Right atrium auricular region (tissue), 2 donors: ENCODE results near the gene DCLRE1C. TPM values are rescaled to one million over a fixed set of nuclear protein-coding genes. Genes with fewer than 3 reads are reported as not detected.
"Not testable (repeated sequence)": the region's sequence is repeated elsewhere in the genome, so short reads cannot be mapped to it uniquely, and the experiment has no call there.

ENCODE experiments used
- DNase-seq: peaks from one replicate; pipeline ENCODE4 v3.0.0-alpha.2; 2019; ENCODE audit warnings: low spot score
- H3K27ac ChIP-seq, 2 donors: fragments of 200-600 bp; sonication (generic); 1 replicate in 1 of 2; 2 replicates in 1 of 2; pipeline ENCODE4 v1.5.1; 2016 to 2019
- H3K27me3 ChIP-seq, 2 donors: fragments of 200-600 bp; sonication (generic); one replicate each; pipeline versions ENCODE4 v1.5.1 to v1.6.0; 2017 to 2019
- H3K36me3 ChIP-seq: fragments of 200-600 bp; sonication (generic); one replicate; pipeline ENCODE4 v1.5.1; 2016
- H3K4me1 ChIP-seq, 2 donors: fragments of 200-600 bp; sonication (generic); one replicate each; pipeline versions ENCODE4 v1.5.1 to v1.6.0; 2017 to 2019
- H3K4me3 ChIP-seq, 2 donors: fragments of 200-600 bp; sonication (generic); 1 replicate in 1 of 2; 2 replicates in 1 of 2; pipeline ENCODE4 v1.5.1; 2017 to 2019; ENCODE audit warnings: mild to moderate bottlenecking in 1 of 2, moderate library complexity in 1 of 2
- H3K9me3 ChIP-seq, 2 donors: fragments of 200-600 bp; sonication (generic); one replicate each; pipeline ENCODE4 v1.5.1; 2019
- CTCF ChIP-seq, 2 donors: fragments of 200-600 bp; sonication (generic); IDR thresholded peaks; one replicate each; pipeline ENCODE4 v1.5.1; 2019; ENCODE audit warnings: antibody characterized with exemption in 2 of 2
- total RNA-seq, 2 donors: library from RNA; depleted of rRNA; stranded (reverse); fragments of >200 nt; gene quantifications; one replicate each; pipeline ENCODE4 v1.1.0, GENCODE V29; 2016

The DCLRE1C gene
- total RNA-seq, 2 donors from 2014 or later: 2.9 to 4.1 TPM

DNA sequence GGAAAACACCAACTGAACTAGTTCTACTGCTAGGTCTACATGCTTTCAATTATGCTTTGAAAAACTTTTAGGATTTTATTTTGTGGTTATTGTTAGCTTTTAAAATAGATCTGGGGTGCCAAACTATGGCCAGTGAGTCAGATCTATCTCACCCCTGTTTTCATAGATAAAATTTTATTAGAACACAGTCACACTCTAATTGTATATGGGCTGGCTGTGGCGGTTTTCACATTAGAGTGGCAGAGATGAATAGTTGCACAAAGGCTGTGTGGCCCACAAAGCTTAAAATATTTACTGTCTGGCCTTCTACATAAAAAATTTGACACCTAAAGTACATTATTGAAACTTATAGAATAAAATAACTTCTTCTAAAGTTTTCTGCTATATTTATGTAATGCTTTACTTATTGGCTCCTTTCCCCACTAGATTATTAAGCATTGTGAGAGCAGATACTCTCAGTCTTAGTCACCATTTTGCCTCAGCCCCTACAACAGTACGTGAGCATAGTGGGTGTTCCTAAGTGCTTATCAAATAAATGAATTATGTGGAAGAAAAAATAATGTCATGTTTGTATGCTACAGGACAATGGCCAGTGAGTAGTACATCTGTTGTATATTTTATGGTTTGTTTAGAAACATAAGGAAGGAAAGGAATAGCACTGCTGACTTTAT, 80.7 kb downstream of the DCLRE1C start:
- Histone ChIP-seq H3K27ac (no peak overlapping the region), H3K4me3 (no peak overlapping the region), H3K9me3 (no peaks in the 10 kb centered on the region), H3K27me3 (no peaks in the 10 kb centered on the region), H3K36me3 (peaks cover 6% of the 10 kb centered on the region), H3K4me1 (peaks cover 0 to 19% of the 10 kb centered on the region in 2 donors)
- DNase-seq: no peak
- TF ChIP-seq CTCF (IDR thresholded peaks at IDR 0.05): no peak

DNA sequence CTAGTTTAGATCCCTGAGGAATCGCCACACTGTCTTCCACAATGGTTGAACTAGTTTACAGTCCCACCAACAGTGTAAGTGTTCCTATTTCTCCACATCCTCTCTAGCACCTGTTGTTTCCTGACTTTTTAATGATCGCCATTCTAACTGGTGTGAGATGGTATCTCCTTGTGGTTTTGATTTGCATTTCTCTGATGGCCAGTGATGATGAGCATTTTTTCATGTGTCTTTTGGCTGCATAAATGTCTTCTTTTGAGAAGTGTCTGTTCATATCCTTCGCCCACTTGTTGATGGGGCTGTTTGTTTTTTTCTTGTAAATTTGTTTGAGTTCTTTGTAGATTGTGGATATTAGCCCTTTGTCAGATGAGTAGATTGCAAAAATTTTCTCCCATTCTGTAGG, 89.0 kb downstream of the DCLRE1C start:
- not testable (repeated sequence) for H3K9me3 ChIP-seq, H3K4me1 ChIP-seq, H3K4me3 ChIP-seq, H3K27me3 ChIP-seq, DNase-seq, H3K27ac ChIP-seq
- H3K36me3 ChIP-seq: peaks cover 18% of the 10 kb centered on the region

DNA sequence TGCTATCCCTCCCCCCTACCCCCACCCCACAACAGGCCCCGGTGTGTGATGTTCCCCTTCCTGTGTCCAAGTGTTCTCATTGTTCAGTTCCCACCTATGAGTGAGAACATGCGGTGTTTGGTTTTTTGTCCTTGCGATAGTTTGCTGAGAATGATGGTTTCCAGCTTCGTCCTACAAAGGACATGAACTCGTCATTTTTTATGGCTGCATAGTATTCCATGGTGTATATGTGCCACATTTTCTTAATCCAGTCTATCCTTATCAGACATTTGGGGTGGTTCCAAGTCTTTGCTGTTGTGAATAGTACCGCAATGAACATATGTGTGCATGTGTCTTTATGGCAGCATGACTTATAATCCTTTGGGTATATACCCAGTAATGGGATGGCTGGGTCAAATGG, 89.4 kb downstream of the DCLRE1C start:
- not testable (repeated sequence) for H3K27ac ChIP-seq, H3K27me3 ChIP-seq, H3K4me3 ChIP-seq, H3K4me1 ChIP-seq, DNase-seq, H3K9me3 ChIP-seq
- H3K36me3 ChIP-seq: peaks cover 18% of the 10 kb centered on the region

GRCh38 chr10:14860791-14861190, 93.1 kb downstream of the DCLRE1C start:
- H3K9me3 ChIP-seq: no peaks in the 10 kb centered on the region
- H3K27ac ChIP-seq: no peak overlapping the region
- H3K4me3 ChIP-seq: no peak overlapping the region
- no peaks in the 10 kb centered on the region for H3K4me1 ChIP-seq
- no peak for TF ChIP-seq CTCF (IDR thresholded peaks at IDR 0.05)
- DNase-seq: no peak
- H3K27me3 ChIP-seq: no peaks in the 10 kb centered on the region
- peaks cover 15% of the 10 kb centered on the region for H3K36me3 ChIP-seq

- peaks cover 17% of the 10 kb centered on the region for H3K36me3 ChIP-seq
- H3K4me3 ChIP-seq: no peak overlapping the region
- H3K9me3 ChIP-seq: no peaks in the 10 kb centered on the region
- no peak for DNase-seq
- TF ChIP-seq CTCF (IDR thresholded peaks at IDR 0.05): no peak
- H3K27ac ChIP-seq: no peak overlapping the region
- no peaks in the 10 kb centered on the region for H3K4me1 ChIP-seq
- H3K27me3 ChIP-seq: no peaks in the 10 kb centered on the region
Measured at GRCh38 chr10:14859775-14860174, 94.1 kb downstream of the DCLRE1C start.

DNA sequence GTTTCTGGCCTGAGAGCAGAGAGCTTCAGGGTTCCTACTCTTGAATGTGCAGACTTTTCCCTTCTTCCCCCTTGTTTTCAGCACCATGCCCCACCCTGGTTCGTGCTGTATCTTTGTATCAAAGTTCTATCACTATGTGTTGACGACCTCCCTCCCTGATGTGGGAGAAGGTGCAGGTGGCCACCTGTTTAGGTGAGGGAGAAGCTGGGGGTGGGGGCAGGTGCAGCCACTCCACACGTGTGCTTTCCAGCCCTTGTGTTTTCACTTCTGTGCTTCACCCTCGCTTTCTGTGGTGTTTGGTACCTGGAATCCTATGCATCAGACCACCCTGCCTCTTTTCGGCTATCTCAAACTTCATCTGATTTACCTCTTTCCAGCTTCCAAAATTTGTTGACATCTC, 94.9 kb downstream of the DCLRE1C start:
- no peaks in the 10 kb centered on the region for H3K4me1 ChIP-seq
- no peak for TF ChIP-seq CTCF (IDR thresholded peaks at IDR 0.05)
- no peak for DNase-seq
- no peaks in the 10 kb centered on the region for H3K9me3 ChIP-seq
- no peaks in the 10 kb centered on the region for H3K27me3 ChIP-seq
- no peak overlapping the region for H3K4me3 ChIP-seq
- H3K27ac ChIP-seq: no peak overlapping the region
- H3K36me3 ChIP-seq: peaks cover 19% of the 10 kb centered on the region

DNA sequence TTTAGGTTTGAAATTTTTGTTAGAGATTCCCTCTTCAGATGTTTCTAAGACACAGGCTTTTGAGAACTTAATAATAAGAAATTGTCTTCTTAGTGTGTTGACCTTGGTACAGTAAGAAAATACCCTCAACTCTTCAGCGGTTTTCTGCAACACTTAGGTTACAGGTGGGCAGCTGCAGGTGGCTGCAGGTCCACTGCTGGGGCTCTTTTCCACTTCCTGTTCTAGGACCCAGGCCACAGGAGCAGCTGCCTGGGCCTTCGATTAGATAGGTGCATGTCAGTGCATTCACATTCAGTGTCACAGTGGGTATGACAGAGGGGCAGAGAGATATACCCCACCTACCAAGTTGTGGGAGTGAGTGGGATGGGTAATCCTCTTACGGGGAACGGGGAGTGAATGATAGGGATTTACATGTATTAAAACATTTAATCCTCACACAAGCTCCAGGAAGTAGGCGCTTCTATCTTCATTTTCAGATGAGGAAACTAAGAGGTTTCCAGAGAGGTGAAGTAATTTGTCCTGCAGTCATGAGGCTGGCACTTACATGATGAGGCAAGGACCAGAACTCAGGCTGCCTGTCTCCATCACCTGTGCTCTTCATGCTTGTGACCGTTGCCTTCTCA, 95.4 kb downstream of the DCLRE1C start:
- no peaks in the 10 kb centered on the region for H3K9me3 ChIP-seq
- H3K4me3 ChIP-seq: no peak overlapping the region
- no peaks in the 10 kb centered on the region for H3K27me3 ChIP-seq
- H3K4me1 ChIP-seq: no peaks in the 10 kb centered on the region
- no peak for DNase-seq
- TF ChIP-seq CTCF (IDR thresholded peaks at IDR 0.05): no peak
- no peak overlapping the region for H3K27ac ChIP-seq
- H3K36me3 ChIP-seq: peaks cover 25% of the 10 kb centered on the region
